ENCODE data around the gene DKK1.

DKK1 gene, protein sequence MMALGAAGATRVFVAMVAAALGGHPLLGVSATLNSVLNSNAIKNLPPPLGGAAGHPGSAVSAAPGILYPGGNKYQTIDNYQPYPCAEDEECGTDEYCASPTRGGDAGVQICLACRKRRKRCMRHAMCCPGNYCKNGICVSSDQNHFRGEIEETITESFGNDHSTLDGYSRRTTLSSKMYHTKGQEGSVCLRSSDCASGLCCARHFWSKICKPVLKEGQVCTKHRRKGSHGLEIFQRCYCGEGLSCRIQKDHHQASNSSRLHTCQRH

DNA sequence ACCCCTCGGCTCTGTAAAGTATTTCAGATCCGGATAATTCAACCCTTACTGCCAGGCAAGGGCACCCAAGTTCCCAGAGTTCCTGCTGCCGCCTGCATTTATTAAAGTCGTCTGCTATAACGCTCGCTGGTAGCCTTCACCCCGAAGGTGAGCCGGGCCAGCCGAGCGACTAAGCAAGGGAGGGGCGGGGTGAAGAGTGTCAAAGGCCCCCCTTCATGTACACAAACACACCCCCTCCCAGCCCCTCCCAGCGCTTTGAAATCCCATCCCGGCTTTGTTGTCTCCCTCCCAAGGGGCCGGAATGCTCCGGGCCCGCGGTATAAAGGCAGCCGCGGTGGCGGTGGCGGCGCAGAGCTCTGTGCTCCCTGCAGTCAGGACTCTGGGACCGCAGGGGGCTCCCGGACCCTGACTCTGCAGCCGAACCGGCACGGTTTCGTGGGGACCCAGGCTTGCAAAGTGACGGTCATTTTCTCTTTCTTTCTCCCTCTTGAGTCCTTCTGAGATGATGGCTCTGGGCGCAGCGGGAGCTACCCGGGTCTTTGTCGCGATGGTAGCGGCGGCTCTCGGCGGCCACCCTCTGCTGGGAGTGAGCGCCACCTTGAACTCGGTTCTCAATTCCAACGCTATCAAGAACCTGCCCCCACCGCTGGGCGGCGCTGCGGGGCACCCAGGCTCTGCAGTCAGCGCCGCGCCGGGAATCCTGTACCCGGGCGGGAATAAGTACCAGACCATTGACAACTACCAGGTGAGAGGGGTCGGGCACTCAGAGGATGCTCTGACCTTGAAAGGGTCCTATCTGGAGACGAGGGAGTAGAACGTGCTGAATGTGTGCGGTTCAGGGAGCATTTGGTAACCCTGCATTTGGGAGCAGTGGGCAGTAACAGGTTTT is at the start of gene DKK1:
TSS of gene DKK1 (plus strand) at position 349 of the 889 bp plus-strand sequence. CDS start at position 503, 154 bp downstream.
- DNase-seq, result peak; percentile 52

DNA sequence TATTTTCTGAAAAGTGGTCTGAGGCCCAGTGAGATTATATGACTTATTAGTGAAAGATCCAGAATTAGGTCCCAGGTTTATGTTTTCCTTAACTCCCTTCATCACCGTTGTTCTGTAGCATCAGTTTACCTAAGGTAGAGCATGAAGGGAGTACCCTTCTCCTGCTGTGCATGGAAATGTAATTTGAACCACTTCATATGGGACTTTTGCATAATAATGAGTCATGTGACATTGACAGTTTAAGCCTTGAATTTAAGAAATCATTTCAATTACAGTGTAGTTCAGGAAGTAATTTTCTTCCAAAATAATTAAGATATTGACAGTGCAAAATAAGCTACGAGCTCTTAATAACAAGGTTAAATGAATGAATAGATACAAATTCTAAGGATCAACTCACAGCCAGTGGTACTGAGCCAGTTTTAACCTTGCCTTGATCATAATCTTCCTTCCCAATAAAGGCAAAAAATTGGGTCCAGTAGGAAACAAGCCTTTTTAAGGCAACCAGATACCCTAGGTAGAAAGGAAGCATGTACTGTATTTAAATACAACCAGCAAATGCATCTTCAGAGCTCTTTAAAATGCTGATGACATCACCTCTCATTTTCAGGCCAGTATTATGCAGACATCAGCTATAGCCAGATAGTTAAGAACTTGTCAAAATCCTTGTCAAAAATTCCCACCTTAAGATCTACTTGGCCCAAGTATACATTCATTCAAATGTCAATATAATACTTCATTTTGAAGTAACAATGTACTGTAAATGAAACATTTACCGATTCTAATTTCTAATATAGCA is 48.8 kb upstream of the DKK1 start:
- no peak for DNase-seq

DNA sequence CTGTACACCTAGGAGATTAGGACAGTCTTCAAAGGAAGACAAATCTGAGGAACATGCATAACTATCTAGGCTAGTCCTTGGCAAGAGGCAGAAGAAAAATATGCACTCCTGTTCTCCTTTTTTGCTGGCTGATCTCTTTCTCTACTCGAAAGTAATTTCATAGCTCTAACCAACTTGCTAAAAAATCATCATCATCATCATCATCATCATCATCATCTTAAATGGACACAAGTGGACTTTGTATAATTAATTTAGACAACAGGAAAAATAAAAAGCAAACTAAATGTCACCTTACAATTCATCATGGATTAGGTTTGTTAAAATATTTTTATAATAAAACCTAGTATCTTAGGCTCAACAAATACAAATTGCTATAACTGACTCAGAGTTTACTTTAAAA is 47.2 kb upstream of the DKK1 start:
- DNase-seq, result no peak

DNA sequence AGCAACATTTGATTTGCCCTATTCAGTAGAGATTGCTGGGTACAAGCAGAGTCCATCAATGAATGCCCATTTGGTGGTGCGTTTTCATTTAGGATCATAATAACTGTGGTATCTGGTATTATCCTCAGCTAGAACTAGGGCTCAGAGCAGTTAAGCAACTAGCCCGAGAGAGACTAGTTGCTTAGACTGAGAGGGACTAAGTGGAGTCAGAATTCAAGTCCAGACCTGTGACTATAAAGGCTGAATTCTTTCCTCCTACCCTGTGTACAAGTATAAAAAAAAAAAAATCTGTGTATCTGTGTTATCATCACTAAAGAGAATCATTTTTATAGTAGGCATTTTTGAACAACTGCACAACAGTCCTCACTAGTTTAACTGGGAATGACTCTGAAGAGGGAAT is 45.3 kb upstream of the DKK1 start:
- no peak for DNase-seq

DNA sequence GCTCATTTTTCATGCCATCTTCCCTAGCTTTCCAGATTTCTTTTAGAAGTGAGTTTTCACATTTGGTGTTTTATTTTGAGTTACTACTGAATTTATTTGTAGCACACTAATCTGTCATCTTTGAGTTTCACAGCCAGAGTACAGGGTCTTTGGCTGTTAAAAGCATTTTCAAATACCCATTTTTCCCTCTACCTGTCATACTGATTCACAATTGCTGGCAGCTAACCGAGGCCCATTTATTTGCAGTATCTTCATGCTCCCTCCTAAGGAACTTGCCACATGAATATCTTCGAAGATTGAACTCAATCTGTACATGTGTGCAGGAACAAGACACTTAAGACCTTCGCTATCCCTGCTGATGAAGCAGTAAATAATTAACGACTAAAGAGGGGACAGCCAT is 44.8 kb upstream of the DKK1 start:
- DNase-seq, result no peak

DNA sequence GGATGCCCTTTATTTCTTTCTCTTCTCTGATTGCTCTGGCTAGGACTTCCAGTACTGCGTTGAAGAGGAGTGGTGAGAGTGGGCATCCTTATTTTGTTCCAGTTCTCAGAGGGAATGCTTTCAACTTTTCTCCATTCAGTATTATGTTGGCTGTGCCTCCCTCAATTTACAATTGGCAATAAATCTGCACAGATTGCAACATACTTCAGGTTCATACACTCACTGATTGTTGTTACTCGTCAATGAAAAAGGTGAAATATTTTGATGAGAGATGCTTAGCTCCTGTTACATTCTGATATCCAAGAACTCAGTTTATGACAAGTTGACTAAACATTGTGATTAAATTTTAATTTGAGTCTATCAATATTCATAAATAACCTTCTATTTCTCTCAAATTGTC is 37.9 kb upstream of the DKK1 start:
- no peak for DNase-seq

DNA sequence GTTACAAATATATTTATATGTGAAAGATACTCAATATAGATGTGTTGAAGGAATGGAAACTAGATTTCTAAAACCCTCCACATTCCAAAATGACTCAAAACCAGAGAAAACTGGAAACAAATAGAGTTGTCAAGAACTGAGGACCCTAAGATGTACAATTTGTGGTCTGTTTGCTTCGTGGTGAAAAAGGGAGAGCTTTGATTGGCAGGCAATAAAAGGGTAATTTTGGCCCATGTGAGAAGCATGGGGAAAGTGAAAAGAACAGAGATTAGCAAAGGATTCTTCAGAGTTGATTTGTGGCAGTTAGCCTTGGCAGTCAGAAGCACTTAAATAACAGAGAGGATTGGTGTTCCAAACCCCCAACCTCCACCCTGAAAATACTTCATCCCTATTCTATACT is 37.1 kb upstream of the DKK1 start:
- no peak for DNase-seq

DNA sequence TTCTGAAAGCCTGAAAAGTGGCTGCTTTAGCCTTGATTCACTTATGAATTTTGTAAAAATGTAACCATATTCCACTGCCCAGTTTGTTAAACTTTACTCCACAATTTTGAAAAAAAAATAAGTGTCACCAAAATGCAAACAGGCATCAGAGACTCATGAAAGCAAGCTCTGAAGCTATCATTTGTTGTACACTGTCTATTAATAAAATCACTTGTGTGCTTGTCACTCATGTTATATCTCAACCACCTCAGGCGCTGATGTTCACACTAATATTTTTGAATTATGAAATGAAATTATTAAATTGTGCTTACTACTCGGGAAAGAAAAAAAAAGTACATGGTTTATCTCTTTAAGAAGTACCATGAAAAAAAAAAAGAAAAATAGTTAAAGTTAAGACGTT is 34.5 kb upstream of the DKK1 start:
- no peak for DNase-seq

DNA sequence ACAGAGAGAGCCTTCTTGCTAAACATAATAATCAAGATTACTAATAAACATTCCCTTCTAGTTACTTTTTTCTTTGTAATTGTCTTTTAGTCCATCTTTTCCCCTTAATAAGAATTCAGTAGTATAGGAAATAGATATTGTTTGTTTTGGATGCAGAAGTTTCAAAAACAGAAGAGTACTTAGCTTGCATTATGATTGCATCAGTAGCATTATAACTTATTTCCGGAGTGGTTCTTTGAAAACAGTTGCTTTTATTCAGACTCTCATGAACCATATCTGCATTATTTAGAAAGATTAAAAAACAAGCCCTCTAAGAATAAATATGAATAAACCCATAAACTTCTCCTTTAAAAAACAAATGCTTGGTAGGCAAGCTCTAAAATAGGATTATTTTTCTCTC is 34.0 kb upstream of the DKK1 start:
- DNase-seq, result no peak

DNA sequence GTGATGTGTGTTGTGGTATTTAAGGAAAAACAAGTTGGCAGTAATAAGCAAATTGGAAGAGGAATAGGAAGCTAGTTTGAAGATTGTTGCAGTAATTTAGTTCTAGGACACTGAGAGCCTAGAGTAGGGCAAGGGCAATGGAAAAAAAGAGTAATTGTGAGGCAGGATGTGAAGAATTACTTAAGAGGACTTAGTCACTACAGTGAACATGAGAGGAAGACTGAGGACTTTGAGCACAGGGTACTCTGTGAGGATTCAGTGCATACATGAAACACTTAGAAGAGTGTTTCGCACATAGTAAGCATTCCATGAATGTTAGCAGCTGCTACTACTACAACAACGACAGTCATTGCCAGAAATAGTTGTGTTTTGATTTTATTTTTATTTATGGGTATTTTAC is 30.9 kb upstream of the DKK1 start:
- no peak for DNase-seq

DNA sequence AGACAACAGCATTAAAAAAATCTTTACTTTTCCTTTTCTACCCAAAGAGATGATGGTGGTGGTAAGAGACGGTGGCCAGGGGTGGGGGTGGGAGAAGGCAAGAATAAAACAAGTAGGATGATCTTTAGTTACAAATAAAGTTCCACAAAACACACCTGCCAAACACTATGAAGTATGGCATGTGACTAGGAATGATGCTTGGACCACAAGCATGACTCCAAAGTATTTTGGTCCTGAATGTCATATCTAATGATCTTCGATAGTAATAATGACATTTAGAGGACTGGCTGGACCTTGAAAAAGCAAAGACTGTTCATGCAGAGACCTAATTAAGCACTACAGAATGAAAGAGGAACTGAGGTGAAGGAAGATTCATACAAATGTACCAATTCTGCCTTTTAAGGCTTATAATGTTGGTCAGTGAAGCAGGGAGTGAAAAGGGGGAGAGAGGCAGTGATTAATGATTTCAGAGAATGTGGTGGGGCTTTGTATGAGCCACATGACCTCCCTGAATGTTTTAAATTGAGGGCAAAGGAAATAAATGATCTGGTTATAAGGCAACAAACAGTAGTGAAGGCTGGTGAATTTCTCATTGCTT is 29.6 kb upstream of the DKK1 start:
- DNase-seq, result no peak

DNA sequence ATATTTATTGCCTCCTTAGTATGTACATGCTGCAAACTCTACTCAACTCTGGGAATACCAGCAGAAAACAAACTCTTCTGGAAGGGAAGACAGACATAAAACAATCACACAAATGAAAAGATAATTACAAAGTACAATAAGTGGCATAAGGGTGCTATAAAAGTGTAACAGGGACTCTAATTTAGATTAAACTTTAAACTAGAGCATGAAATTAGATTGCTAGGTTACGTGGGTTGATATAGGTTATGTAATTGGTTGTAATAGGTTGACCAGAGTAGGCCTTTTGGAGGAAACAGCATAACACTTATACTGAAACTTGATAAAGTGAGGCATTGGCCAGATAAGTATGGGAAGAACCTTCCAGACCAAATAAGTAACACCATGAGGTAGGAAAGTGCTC is 26.2 kb upstream of the DKK1 start:
- DNase-seq, result no peak

DNA sequence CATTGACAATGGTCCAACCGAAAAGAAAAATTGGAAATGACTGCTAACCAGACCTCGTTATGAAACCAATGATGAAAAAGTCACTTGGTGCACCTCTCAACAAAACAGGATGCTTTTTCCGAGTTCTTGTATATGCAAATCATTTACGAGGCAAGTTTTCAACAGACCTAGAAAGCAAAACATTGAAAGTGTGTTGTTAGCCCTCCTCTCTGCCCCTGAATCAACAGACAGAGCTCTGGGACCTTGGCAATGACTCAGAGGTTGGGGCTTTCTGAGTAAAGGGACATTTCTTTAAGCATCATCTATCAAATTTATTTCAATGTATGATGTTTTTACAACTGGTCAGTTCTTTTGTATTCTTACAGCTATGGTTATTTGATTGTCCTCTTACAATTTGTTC is 16.3 kb upstream of the DKK1 start:
- no peak for DNase-seq

DNA sequence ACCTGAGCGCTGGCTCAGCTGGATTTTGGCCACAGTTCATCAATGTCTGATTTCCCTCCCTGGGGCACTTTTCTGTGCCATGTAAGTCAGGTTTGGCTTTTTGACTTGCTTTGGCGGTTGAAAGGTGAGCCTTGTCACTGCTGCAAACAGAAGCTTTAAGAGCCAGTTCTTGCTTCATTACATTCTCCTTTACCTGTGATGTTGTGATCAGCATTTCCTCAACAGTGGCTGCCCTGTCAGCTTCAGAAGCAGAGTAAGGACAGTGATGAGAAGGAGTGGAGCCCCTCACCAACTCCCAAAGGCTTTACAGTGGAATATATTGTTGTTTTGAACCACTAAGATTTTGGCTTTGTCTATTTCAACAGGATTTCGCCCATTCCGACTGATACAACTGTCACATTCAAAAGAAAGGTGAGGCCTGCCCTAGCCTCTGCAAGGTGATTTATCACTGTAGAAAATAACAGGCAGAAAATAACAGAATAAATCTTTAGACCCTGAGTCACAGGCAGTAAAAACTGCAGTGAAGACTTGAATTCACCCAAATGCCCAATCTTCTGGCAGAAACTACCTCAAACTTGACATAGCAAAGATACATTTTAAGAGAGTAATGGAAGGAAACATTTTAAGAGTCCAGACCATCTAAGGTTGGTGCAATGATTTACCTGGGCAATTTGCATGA is 13.3 kb upstream of the DKK1 start:
- DNase-seq, result no peak

DNA sequence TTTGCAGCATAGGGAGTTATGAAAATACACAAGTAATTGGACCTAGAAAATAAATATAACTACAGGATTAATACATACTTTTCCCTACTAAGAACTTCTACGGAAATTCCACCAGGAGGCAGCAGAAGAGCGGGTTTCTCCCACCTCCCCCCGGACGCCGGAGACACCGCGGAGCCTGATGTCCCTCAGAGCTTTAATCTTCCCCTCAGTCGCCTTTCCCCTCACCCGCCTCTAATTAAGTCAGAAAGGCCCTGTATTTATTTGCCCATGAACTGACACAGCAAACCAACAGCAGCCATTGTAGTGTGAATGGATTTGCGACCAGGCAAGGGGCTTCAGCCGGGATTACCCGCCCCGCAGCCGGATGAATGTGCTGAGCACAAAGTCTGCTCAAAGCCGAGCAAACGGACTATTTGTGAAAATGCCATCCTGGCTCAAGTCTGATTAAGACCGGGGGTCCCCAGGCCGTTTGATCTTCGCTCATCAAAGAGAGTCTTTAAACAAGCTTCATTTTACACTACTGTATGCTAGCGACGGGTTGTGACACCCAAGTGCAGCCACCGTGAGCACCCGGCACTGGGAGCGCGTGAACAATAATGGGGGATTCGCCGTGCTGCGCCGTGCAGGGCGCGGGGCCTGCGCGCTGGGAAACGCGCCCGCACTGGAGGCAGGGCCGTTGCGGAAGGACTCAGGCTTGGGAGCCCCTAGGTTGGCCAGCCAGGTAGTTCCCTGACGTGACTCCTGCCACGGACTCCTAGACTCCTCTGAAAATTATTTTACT is 5.6 kb upstream of the DKK1 start:
- DNase-seq, result peak; percentile 68

DNA sequence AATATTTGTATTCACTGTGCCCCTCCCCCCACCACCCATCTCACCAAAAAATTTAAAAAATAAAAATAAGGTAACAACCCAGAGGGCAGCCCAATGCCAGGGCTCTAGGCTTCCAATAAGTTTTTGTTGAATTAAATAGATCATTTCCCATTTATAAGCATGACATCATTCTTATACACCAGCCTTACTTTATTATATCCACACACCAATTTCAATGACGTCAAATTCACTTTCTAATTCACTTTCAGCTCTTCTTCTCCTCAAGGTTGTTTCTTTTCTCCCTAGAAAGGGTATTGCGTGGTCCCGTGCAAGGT is 1.2 kb upstream of the DKK1 start:
- no peak for DNase-seq

DNA sequence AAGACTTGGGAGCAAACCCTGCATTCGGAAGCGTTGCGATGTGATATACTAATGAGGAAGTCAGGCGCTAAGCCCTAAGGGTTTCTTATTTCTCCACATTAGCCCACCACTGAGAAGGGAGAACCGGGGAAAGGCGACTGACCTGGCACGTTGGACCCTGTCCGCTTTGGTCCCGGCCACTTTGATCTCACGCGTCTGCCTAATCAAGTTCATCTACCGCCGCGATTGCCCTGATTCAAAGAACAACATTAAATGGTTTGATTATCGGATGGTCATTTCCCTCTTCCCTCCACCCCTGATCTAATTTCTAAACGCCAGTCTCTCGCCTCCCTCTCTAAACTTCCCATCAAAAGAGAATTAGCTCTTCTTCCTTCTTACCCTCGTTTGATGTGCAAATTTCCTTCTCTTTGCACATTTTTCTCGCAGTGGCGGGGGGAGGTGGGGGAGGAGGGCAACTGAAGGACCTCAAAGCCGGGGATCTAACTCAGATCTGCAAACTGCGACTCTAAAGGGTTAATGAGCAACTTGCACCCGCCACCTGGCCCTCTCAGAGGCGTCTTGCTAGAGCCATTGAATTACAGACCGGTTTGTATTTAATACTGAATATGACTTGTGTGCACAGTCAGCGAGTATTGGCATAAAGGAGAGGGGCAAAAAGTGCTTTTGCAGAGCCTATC is 687 bp upstream of the DKK1 start:
- DNase-seq, result no peak

DNA sequence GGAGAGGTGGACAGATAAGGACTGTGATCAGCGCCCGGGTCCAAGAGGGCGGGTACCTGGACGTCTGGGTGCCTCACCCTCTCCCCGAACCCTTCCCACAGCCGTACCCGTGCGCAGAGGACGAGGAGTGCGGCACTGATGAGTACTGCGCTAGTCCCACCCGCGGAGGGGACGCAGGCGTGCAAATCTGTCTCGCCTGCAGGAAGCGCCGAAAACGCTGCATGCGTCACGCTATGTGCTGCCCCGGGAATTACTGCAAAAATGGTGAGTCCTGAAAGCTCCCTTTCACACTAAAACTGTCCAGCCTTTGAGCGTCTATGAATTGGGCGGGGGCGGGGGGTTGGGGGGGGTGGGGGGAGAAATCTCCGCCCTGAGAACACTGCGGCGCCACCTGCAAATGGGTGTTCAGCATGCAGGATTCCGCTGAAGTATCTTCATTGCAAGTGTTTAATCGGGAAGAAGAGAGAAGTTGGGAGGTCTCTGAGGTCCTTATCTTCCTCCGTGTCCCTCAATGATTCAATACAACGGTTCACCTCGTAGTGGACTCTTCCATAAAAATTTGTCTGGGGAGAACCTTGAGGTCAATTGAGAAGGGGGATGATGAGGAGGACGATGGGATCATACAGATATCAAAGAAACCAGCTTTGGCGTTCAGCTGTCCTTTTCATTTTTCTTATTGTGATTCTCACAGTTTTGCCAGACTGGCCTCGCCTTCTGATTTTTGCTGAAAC is 906 bp downstream of the DKK1 start:
- DNase-seq, result no peak

DNA sequence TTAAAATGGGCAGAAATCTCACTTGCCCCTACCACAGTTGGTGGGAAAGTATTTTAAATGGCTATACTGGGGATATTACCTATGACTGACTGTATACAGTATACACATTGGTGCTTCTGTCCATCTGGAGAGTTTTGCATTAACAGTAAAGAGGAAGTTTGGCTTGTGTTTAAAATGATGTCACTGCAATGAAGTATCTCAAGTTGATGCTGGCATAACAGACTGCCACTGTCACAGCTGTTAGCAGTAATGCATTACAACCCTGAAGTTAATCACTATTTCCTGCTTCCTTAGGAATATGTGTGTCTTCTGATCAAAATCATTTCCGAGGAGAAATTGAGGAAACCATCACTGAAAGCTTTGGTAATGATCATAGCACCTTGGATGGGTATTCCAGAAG is 1.9 kb downstream of the DKK1 start:
- DNase-seq, result no peak

DNA sequence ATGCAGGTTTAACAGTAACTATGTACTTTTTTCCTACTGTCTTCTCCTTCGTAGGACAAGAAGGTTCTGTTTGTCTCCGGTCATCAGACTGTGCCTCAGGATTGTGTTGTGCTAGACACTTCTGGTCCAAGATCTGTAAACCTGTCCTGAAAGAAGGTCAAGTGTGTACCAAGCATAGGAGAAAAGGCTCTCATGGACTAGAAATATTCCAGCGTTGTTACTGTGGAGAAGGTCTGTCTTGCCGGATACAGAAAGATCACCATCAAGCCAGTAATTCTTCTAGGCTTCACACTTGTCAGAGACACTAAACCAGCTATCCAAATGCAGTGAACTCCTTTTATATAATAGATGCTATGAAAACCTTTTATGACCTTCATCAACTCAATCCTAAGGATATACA is 2.4 kb downstream of the DKK1 start:
- DNase-seq, result no peak
